ENCODE measurements around the gene PLA2G6. TPM values are rescaled to one million over a fixed set of nuclear protein-coding genes. Genes with fewer than 3 reads are reported as not detected.

Gene PLA2G6
- total and polyA plus RNA-seq, 9 of the 15 experiments (the other 6 are each of a cell fraction or from before 2014, with no cell fraction given), result 0.11 to 12.2 (median 9.7) TPM

DNA sequence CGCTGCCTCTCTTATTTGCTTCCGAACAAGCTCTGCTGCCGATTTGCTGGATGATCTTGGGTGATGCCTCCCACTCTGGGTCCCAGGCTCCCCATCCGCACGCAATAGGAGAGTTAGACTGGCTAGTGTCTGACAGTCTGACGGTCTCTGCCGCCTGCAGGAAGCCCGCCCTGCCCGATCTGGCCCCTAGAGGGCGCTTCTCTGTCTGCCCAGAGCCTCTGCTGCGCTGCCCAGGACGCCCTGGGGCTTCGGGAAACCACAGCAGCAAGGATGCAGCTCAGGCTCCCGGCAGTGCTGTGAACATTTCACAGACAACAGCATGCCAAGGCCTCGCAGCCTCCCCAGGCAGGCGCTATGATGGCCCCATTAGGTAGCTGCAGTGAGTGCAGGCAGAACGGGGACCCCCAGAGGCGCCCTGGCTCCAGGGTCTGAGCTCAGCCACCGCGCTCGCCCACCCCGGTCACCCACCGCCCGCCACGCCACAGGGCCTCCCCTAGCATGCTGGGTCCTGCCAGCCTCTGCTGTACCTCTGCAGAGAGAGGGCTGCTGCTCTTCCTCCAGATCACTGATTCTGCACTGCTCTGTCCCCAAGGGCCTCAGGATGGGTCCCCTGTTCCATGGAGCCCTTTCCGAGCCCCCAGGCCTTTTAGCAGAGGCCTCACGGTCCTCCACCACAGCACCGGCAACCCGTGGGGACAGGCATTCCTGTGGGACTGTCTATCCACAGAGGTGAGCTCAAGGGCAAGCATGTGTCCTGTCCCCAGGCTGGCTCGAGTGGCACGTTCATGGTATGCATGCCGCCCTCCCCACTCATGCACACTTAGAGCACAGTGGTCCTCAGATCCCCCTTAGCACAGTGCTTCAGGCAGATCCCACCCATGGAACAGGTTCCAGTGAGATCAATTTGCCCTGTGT, 66.9 kb downstream of the PLA2G6 start (continued):
- TF ChIP-seq, protein P1, sequence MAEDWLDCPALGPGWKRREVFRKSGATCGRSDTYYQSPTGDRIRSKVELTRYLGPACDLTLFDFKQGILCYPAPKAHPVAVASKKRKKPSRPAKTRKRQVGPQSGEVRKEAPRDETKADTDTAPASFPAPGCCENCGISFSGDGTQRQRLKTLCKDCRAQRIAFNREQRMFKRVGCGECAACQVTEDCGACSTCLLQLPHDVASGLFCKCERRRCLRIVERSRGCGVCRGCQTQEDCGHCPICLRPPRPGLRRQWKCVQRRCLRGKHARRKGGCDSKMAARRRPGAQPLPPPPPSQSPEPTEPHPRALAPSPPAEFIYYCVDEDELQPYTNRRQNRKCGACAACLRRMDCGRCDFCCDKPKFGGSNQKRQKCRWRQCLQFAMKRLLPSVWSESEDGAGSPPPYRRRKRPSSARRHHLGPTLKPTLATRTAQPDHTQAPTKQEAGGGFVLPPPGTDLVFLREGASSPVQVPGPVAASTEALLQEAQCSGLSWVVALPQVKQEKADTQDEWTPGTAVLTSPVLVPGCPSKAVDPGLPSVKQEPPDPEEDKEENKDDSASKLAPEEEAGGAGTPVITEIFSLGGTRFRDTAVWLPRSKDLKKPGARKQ (CRISPR knock-in tag; IDR thresholded peaks at IDR 0.05), result no peak

DNA sequence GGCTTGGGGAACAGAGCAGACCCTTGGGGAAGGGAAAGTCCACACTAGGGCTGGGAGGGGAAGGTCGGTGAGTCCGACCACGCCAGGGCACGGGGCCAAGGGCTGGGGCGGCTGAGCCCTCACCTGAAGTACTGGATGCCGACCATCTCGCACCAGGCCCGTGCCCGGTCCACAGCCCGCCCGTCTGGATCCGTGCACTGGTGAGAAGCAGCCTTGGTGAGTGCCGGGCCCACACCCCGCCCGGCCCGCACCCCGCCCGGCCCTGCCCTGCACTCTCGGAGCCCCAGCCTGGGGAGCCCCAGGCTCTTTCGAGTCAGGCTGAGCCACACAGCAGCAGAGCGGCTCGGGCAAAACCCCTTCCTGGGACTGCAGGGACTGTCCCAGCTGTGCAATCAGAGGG, 69.2 kb downstream of the PLA2G6 start:
- Histone ChIP-seq H3K4me3 (no peak overlapping the region), H3K4me2 (ENCODE audit: insufficient read depth, low read length) (no peak overlapping the region), H3K27me3 (ENCODE audit: control insufficient read depth in 2 of 2, insufficient read depth in 2 of 2, low read length in 2 of 2) (no peaks in the 10 kb centered on the region), H3K9me1 (ENCODE audit: control insufficient read depth, insufficient read depth, low read length) (no peaks in the 10 kb centered on the region), H3K9ac (ENCODE audit: insufficient read depth in 1 of 2, low read depth in 2 of 2, low read length in 2 of 2) (no peak overlapping the region), H3K79me2 (ENCODE audit: control insufficient read depth, insufficient read depth, low read length) (no peaks in the 10 kb centered on the region), H3K9me3 (replicated peaks; ENCODE audit: control insufficient read depth, insufficient read depth, low read depth, low read length) (no peaks in the 10 kb centered on the region), H3K4me1 (replicated peaks in 1 of 2; ENCODE audit: control insufficient read depth in 2 of 2, insufficient read depth in 2 of 2, low read length in 2 of 2) (peaks cover 0 to 39% of the 10 kb centered on the region in 2 experiments; a peak in 2 of 5 replicates), H3K36me3 (ENCODE audit: control insufficient read depth, insufficient read depth, low read length) (no peaks in the 10 kb centered on the region), H4K20me1 (replicated peaks; ENCODE audit: control insufficient read depth, insufficient read depth, low read length) (no peaks in the 10 kb centered on the region), H3K27ac (ENCODE audit: extremely low read depth, low read depth, low read length) (no peak overlapping the region), H2AFZ (ENCODE audit: low read depth, low read length) (no peak overlapping the region)
- DNase-seq (ENCODE audit: extremely low read depth in 1 of 4, low spot score in 3 of 4) (no peak), FAIRE-seq (no peak), ATAC-seq (no peak)
- ChIA-PET CTCF (ENCODE audit: low intra/inter-chr PET ratio) (no interaction called here), POLR2A (no interaction called here)
- BruUV-seq (replicated peaks), result no TSS peak
- intact Hi-C loops (cut with micrococcal nuclease), result loop anchor here (10.0 kb wide), 1 partner anchor 92 kb away; the partner anchor contains the start of gene MAFF
- WGBS (ENCODE audit: insufficient coverage, low coverage, missing lambda C conversion rate), result 63% methylated on average over 4 of the region's 22 CpGs
- in situ Hi-C loops (cut with MboI), result no loop called here
- TF ChIP-seq DACH1 (IDR thresholded peaks at IDR 0.05; ENCODE audit: partially characterized antibody) (no peak), SMARCC2 (IDR thresholded peaks at IDR 0.05; ENCODE audit: low read depth) (no peak), NFE2 (IDR thresholded peaks at IDR 0.05; ENCODE audit: low read depth) (no peak), TARDBP (IDR thresholded peaks at IDR 0.05) (no peak), PHB (CRISPR knock-in tag; IDR thresholded peaks at IDR 0.05) (no peak), JUNB (CRISPR knock-in tag; conservative IDR thresholded peaks at IDR 0.05) (no peak), STAT5A (IDR thresholded peaks at IDR 0.05; ENCODE audit: borderline replicate concordance, low read length) (no peak)
- TF ChIP-seq, protein P2, sequence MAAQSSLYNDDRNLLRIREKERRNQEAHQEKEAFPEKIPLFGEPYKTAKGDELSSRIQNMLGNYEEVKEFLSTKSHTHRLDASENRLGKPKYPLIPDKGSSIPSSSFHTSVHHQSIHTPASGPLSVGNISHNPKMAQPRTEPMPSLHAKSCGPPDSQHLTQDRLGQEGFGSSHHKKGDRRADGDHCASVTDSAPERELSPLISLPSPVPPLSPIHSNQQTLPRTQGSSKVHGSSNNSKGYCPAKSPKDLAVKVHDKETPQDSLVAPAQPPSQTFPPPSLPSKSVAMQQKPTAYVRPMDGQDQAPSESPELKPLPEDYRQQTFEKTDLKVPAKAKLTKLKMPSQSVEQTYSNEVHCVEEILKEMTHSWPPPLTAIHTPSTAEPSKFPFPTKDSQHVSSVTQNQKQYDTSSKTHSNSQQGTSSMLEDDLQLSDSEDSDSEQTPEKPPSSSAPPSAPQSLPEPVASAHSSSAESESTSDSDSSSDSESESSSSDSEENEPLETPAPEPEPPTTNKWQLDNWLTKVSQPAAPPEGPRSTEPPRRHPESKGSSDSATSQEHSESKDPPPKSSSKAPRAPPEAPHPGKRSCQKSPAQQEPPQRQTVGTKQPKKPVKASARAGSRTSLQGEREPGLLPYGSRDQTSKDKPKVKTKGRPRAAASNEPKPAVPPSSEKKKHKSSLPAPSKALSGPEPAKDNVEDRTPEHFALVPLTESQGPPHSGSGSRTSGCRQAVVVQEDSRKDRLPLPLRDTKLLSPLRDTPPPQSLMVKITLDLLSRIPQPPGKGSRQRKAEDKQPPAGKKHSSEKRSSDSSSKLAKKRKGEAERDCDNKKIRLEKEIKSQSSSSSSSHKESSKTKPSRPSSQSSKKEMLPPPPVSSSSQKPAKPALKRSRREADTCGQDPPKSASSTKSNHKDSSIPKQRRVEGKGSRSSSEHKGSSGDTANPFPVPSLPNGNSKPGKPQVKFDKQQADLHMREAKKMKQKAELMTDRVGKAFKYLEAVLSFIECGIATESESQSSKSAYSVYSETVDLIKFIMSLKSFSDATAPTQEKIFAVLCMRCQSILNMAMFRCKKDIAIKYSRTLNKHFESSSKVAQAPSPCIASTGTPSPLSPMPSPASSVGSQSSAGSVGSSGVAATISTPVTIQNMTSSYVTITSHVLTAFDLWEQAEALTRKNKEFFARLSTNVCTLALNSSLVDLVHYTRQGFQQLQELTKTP (IDR thresholded peaks at IDR 0.05; ENCODE audit: low read depth in 1 of 2, partially characterized antibody in 2 of 2), result no peak
- TF ChIP-seq, protein P3, sequence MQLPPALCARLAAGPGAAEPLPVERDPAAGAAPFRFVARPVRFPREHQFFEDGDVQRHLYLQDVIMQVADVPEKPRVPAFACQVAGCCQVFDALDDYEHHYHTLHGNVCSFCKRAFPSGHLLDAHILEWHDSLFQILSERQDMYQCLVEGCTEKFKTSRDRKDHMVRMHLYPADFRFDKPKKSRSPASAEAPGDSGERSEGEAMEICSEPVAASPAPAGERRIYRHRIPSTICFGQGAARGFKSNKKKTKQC (CRISPR knock-in tag; IDR thresholded peaks at IDR 0.05), result no peak
- TF ChIP-seq, protein P4, sequence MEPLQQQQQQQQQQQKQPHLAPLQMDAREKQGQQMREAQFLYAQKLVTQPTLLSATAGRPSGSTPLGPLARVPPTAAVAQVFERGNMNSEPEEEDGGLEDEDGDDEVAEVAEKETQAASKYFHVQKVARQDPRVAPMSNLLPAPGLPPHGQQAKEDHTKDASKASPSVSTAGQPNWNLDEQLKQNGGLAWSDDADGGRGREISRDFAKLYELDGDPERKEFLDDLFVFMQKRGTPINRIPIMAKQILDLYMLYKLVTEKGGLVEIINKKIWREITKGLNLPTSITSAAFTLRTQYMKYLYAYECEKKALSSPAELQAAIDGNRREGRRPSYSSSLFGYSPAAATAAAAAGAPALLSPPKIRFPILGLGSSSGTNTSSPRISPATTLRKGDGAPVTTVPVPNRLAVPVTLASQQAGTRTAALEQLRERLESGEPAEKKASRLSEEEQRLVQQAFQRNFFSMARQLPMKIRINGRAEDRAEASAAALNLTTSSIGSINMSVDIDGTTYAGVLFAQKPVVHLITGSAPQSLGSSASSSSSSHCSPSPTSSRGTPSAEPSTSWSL (CRISPR knock-in tag; IDR thresholded peaks at IDR 0.05; ENCODE audit: borderline replicate concordance), result no peak

Measured in K562 (cell line).